HepG2 (cell line): ENCODE data around the gene C13orf46. TPM values are rescaled to one million over a fixed set of nuclear protein-coding genes. Genes with fewer than 3 reads are reported as not detected.

ENCODE experiments used
- CTCF ChIP-seq: sonication (generic); formaldehyde crosslinking; IDR thresholded peaks from 2 replicates; pipeline ENCODE4 v1.5.0; 2020; ENCODE audit warnings: mild to moderate bottlenecking, missing genetic modification reagents, moderate library complexity
- GABPB1 ChIP-seq: IDR thresholded peaks from 2 replicates; pipeline ENCODE4 v1.6.1; 2016; ENCODE audit warnings: mild to moderate bottlenecking, missing genetic modification reagents, moderate library complexity, missing compliant biosample characterization
- HNRNPLL ChIP-seq: fragments of 200-400 bp; formaldehyde crosslinking; IDR thresholded peaks from 2 replicates; pipeline ENCODE4 v1.6.1; 2017; ENCODE audit warnings: mild to moderate bottlenecking, low read depth, low read length; ENCODE audit not compliant: poor library complexity, severe bottlenecking
- NFKBIZ ChIP-seq: IDR thresholded peaks from 2 replicates; pipeline ENCODE4 v1.6.1; 2018; ENCODE audit warnings: missing genetic modification reagents, missing compliant biosample characterization
- PATZ1 ChIP-seq: sonication (generic); formaldehyde crosslinking; IDR thresholded peaks from 2 replicates; pipeline ENCODE4 v1.4.0; 2020; ENCODE audit warnings: missing genetic modification reagents
- RAD21 ChIP-seq: fragments of 450-650 bp; formaldehyde crosslinking; IDR thresholded peaks from 2 replicates; pipeline ENCODE4 v1.5.0; 2020; ENCODE audit warnings: mild to moderate bottlenecking
- SALL2 ChIP-seq: sonication (generic); formaldehyde crosslinking; IDR thresholded peaks from 2 replicates; pipeline ENCODE4 v1.8.1; 2023; ENCODE audit warnings: mild to moderate bottlenecking, missing genetic modification reagents, inconsistent platforms
- ZNF260 ChIP-seq: sonication (generic); formaldehyde crosslinking; IDR thresholded peaks from 2 replicates; pipeline ENCODE4 v1.4.0; 2020; ENCODE audit warnings: missing genetic modification reagents, low read depth, mild to moderate bottlenecking, borderline replicate concordance
- ZNF414 ChIP-seq: sonication (generic); formaldehyde crosslinking; IDR thresholded peaks from 2 replicates; pipeline ENCODE4 v1.5.0; 2020; ENCODE audit warnings: missing genetic modification reagents
- ZNF883 ChIP-seq: sonication (generic); formaldehyde crosslinking; IDR thresholded peaks from 2 replicates; pipeline ENCODE4 v1.5.1; 2020; ENCODE audit warnings: mild to moderate bottlenecking, missing genetic modification reagents; ENCODE audit errors: not compliant biosample characterization
- polyA plus RNA-seq, 8 experiments: library from polyadenylated mRNA; depleted of rRNA in 3 of 8; stranded (reverse) in 7 of 8; unstranded in 1 of 8; fragments of >200 nt; fragmentation: Illumina TruSeq in 4 of 8; extraction: Trizol in 4 of 8; gene quantifications; 2 replicates each; pipeline versions ENCODE4 v1.2.1 to v1.2.3, GENCODE V29; 2011 to 2016; ENCODE audit warnings: low read depth in 4 of 8, missing spikeins in 1 of 8, mixed read lengths in 1 of 8; ENCODE audit not compliant: insufficient read depth in 1 of 8
- total RNA-seq, 5 experiments: library from RNA; depleted of rRNA; stranded (reverse); fragments of >200 nt; fragmentation: Illumina TruSeq; extraction: Trizol; gene quantifications; 2 replicates each; pipeline ENCODE4 v1.2.3, GENCODE V29; 2016; ENCODE audit warnings: low read depth in 1 of 5

C13orf46 gene
- total and polyA plus RNA-seq, 2 of the 13 experiments (the other 11 are each of a cell fraction or from before 2014, with no cell fraction given) = 0.01 TPM; not detected in 1

GRCh38 chr13:113951246-113951999 lies 22.5 kb downstream of the C13orf46 start (continued):
- TF ChIP-seq ZNF414 (no peak), ZNF260 (CRISPR knock-in tag) (no peak), PATZ1 (CRISPR knock-in tag) (0 out of 2 replicates have a peak, but pooled peaks have one; percentile 36), CTCF (CRISPR knock-in tag) (peak; percentile 87), GABPB1 (CRISPR knock-in tag) (peak; percentile 36; the same call in 1 of the 2 replicates), HNRNPLL (peak; percentile 18), ZNF883 (CRISPR knock-in tag) (no peak), RAD21 (CRISPR knock-in tag) (peak; percentile 77), SALL2 (no peak), NFKBIZ (CRISPR knock-in tag) (no peak)
